OCI-LY1 (cell line): ENCODE data around the gene NETO2.

Experiments
- H2AFZ ChIP-seq: fragments of 200-600 bp; sonication (generic), shearing (Covaris generic); 2 replicates; pipeline ENCODE4 v1.6.0; 2014; ENCODE audit warnings: antibody characterized with exemption, mild to moderate bottlenecking, low read length
- H3F3A ChIP-seq: fragments of 200-600 bp; sonication (generic), shearing (Covaris generic); 2 replicates; pipeline ENCODE4 v1.6.0; 2014; ENCODE audit warnings: mild to moderate bottlenecking, antibody characterized with exemption, low read length, moderate library complexity; ENCODE audit not compliant: insufficient read depth
- H3K27ac ChIP-seq: fragments of 200-600 bp; sonication (generic); 2 replicates; pipeline ENCODE4 v1.5.1; 2014; ENCODE audit warnings: low read length, mixed run types, mild to moderate bottlenecking, low read depth; ENCODE audit not compliant: poor library complexity, severe bottlenecking
- H3K27me3 ChIP-seq: fragments of 200-600 bp; sonication (generic); 2 replicates; pipeline ENCODE4 v1.6.0; 2014; ENCODE audit warnings: antibody characterized with exemption, mild to moderate bottlenecking, low read length, moderate library complexity; ENCODE audit not compliant: insufficient read depth
- H3K36me3 ChIP-seq: fragments of 200-600 bp; sonication (generic); 2 replicates; pipeline ENCODE4 v1.6.1; 2014; ENCODE audit warnings: mild to moderate bottlenecking, antibody characterized with exemption, low read length, moderate library complexity, mixed read lengths; ENCODE audit not compliant: insufficient read depth
- H3K4me1 ChIP-seq: fragments of 200-600 bp; sonication (generic); 2 replicates; pipeline ENCODE4 v1.5.1; 2014; ENCODE audit warnings: mild to moderate bottlenecking, low read length, moderate library complexity; ENCODE audit not compliant: insufficient read depth, severe bottlenecking
- H3K4me2 ChIP-seq: fragments of 200-600 bp; sonication (generic), shearing (Covaris generic); 2 replicates; pipeline ENCODE4 v1.6.1; 2014; ENCODE audit warnings: low read length
- H3K4me3 ChIP-seq: fragments of 200-600 bp; sonication (generic); 2 replicates; pipeline ENCODE4 v1.5.1; 2014; ENCODE audit warnings: low read length, low read depth, mild to moderate bottlenecking, mixed read lengths; ENCODE audit not compliant: poor library complexity, severe bottlenecking
- H3K79me2 ChIP-seq: fragments of 200-600 bp; shearing (Covaris generic); 2 replicates; pipeline ENCODE4 v1.6.1; 2016; ENCODE audit warnings: mixed run types, low read length, mixed read lengths; ENCODE audit not compliant: insufficient read depth
- H3K9ac ChIP-seq: fragments of 200-600 bp; sonication (generic), shearing (Covaris generic); 2 replicates; pipeline ENCODE4 v1.6.1; 2014; ENCODE audit warnings: mild to moderate bottlenecking, low read length, mixed read lengths
- H3K9me2 ChIP-seq: fragments of 200-600 bp; sonication (generic), shearing (Covaris generic); 2 replicates; pipeline ENCODE4 v1.6.1; 2014; ENCODE audit warnings: low read depth, mild to moderate bottlenecking, low read length, mixed read lengths
- H3K9me3 ChIP-seq: fragments of 200-600 bp; shearing (Covaris generic); 2 replicates; pipeline ENCODE4 v1.6.1; 2014; ENCODE audit warnings: low read length, mixed read lengths
- H4K20me1 ChIP-seq: fragments of 200-600 bp; sonication (generic), shearing (Covaris generic); 2 replicates; pipeline ENCODE4 v1.6.0; 2016; ENCODE audit warnings: mild to moderate bottlenecking, low read length; ENCODE audit not compliant: insufficient read depth
- CTCF ChIP-seq: fragments of 200-600 bp; sonication (generic), shearing (Covaris generic); IDR thresholded peaks from 2 replicates; pipeline ENCODE4 v1.5.1; 2017; ENCODE audit warnings: mild to moderate bottlenecking, antibody characterized with exemption, low read length, moderate library complexity, mixed read lengths
- EZH2 ChIP-seq: fragments of 200-600 bp; sonication (generic), shearing (Covaris generic); IDR thresholded peaks from 2 replicates; pipeline ENCODE4 v1.8.0; 2017; ENCODE audit warnings: borderline replicate concordance, mixed run types, mild to moderate bottlenecking, antibody characterized with exemption, low read length, moderate library complexity, mixed read lengths

Gene NETO2

GRCh38 chr16:47136099-47136842 is 7.5 kb downstream of the NETO2 start:
- Histone ChIP-seq H3K36me3 (no peaks in the 10 kb centered on the region), H3K4me1 (peaks cover 1% of the 10 kb centered on the region), H3K9ac (no peak overlapping the region), H2AFZ (no peak overlapping the region), H3F3A (no peaks in the 10 kb centered on the region), H3K27ac (no peak overlapping the region), H3K9me2 (no peaks in the 10 kb centered on the region), H3K79me2 (no peaks in the 10 kb centered on the region; the same call in 1 of the 2 replicates), H3K9me3 (no peaks in the 10 kb centered on the region), H3K27me3 (no peaks in the 10 kb centered on the region), H3K4me2 (no peak overlapping the region), H3K4me3 (no peak overlapping the region), H4K20me1 (no peaks in the 10 kb centered on the region)
- TF ChIP-seq CTCF: no peak
- no peak for TF ChIP-seq EZH2

DNA sequence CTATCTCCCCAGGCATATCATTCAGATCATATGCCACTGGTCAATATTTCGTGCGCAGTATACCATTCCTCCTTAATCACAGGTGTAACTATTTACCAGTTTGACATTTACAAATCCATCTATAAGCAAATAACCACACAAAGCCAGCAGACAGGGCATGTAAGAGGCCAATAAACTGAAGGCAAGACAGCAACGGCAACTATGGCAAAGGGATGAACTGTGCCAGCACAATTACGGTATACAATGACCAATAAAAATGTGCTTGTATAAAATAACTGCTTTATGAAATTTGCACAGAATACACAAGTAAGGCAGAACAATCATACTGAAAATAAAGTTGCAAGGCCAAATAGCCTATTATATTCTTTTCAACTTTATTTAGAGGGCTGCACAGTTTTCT is 9.2 kb downstream of the NETO2 start:
- no peak overlapping the region for H3K4me2 ChIP-seq
- H3K4me1 ChIP-seq: no peaks in the 10 kb centered on the region
- no peaks in the 10 kb centered on the region for H3K27me3 ChIP-seq
- no peaks in the 10 kb centered on the region for H3K36me3 ChIP-seq
- no peak overlapping the region for H3K4me3 ChIP-seq
- no peak overlapping the region for H3K27ac ChIP-seq
- H3K9ac ChIP-seq: no peak overlapping the region
- TF ChIP-seq EZH2 (no peak), CTCF (no peak)
- H3F3A ChIP-seq: no peaks in the 10 kb centered on the region
- H3K9me3 ChIP-seq: no peaks in the 10 kb centered on the region
- no peaks in the 10 kb centered on the region for H4K20me1 ChIP-seq
- H3K79me2 ChIP-seq: no peaks in the 10 kb centered on the region; the same call in 1 of the 2 replicates
- H3K9me2 ChIP-seq: no peaks in the 10 kb centered on the region
- H2AFZ ChIP-seq: no peak overlapping the region

DNA sequence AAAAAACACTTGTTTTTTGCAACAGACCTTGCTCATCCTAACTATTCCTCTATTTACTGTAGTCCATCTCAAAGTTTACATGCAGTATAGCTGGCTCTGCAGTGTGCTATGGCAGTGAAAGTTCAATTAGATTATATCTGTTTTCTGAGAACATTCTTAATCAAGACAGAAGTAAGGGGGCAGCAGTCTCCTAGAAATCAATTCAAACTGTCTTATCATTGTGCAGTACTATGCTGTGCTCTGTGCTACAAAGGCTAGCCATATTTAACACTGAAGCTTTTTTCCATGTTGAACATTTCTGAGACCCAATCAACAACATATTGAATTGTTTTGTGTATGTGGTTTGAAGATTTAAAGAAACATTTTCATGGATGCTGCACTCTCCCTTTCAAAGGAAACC is 11.4 kb downstream of the NETO2 start:
- Histone ChIP-seq H3K9me3 (no peaks in the 10 kb centered on the region), H3K4me2 (no peak overlapping the region), H3K4me3 (no peak overlapping the region), H3K9me2 (no peaks in the 10 kb centered on the region), H2AFZ (no peak overlapping the region), H3K27ac (no peak overlapping the region), H3K4me1 (no peaks in the 10 kb centered on the region), H3K27me3 (no peaks in the 10 kb centered on the region), H4K20me1 (no peaks in the 10 kb centered on the region), H3F3A (no peaks in the 10 kb centered on the region), H3K36me3 (0 out of 2 replicates have a peak, but pooled peaks cover 7% of the 10 kb centered on the region), H3K79me2 (no peaks in the 10 kb centered on the region; the same call in 1 of the 2 replicates), H3K9ac (no peak overlapping the region)
- TF ChIP-seq CTCF (0 out of 2 replicates have a peak, but pooled peaks have one; percentile 18), EZH2 (no peak)
